IMR-90 (cell line): ENCODE data around the gene SDHA. TPM values are rescaled to one million over a fixed set of nuclear protein-coding genes. Genes with fewer than 3 reads are reported as not detected.

Source experiments
- ATAC-seq: fragments of 200-7000 bp; cut with Tn5 transposase; 2 replicates; pipeline ENCODE4 v1.9.1; 2020; ENCODE audit warnings: low read depth, mild to moderate bottlenecking, moderate library complexity
- BruUV-seq: library from RNA; stranded (reverse); fragments of 400-500 nt; replicated peaks from 2 replicates; lab custom pipeline; 2021; lab: Mats Ljungman, UMichigan
- CTCF ChIA-PET: fragments of 300-600 bp; formaldehyde crosslinking; extraction: SDS; loops from one replicate; lab custom pipeline; 2021; ENCODE audit warnings: antibody characterized with exemption; lab: Yijun Ruan, JAX
- POLR2A ChIA-PET: fragments of 300-600 bp; sonication (Branson Sonifier 250); formaldehyde crosslinking; loops from one replicate; lab custom pipeline; 2022; ENCODE audit warnings: antibody characterized with exemption; ENCODE audit not compliant: unreplicated experiment; lab: Charles Lee
- DNase-seq: peaks from one replicate; pipeline ENCODE4 v3.0.0; 2013
- H2AFZ ChIP-seq: replicated peaks from 2 replicates; pipeline ENCODE3; 2013; ENCODE audit warnings: low read length, mild to moderate bottlenecking; ENCODE audit not compliant: poor library complexity
- H2AK5ac ChIP-seq: 2 replicates; pipeline ENCODE4 v1.6.1; 2013; ENCODE audit warnings: low read depth, low read length, inconsistent platforms
- H2AK9ac ChIP-seq: replicated peaks from 2 replicates; pipeline ENCODE3; 2013; ENCODE audit warnings: mild to moderate bottlenecking, low read depth, low read length, moderate library complexity; ENCODE audit not compliant: poor library complexity
- H2BK120ac ChIP-seq: 2 replicates; pipeline ENCODE4 v1.6.1; 2013; ENCODE audit warnings: low read depth, low read length, inconsistent platforms
- H2BK15ac ChIP-seq: 3 replicates; pipeline ENCODE4 v1.6.1; 2013; ENCODE audit warnings: low read depth, low read length, inconsistent platforms
- H2BK20ac ChIP-seq: 2 replicates; pipeline ENCODE4 v1.6.1; 2013; ENCODE audit warnings: low read depth, mild to moderate bottlenecking, inconsistent platforms, low read length, moderate library complexity
- H2BK5ac ChIP-seq: 2 replicates; pipeline ENCODE4 v1.6.1; 2013; ENCODE audit warnings: mild to moderate bottlenecking, low read depth, low read length, inconsistent platforms; ENCODE audit not compliant: poor library complexity, severe bottlenecking
- H3K14ac ChIP-seq: replicated peaks from 2 replicates; pipeline ENCODE4 v1.6.1; 2013; ENCODE audit warnings: low read depth, low read length, inconsistent platforms
- H3K18ac ChIP-seq: 2 replicates; pipeline ENCODE4 v1.6.1; 2013; ENCODE audit warnings: low read depth, low read length, control low read depth
- H3K23ac ChIP-seq: 2 replicates; pipeline ENCODE4 v1.6.1; 2013; ENCODE audit warnings: low read depth, low read length, inconsistent platforms
- H3K27ac ChIP-seq: 2 replicates; pipeline ENCODE4 v1.5.1; 2013; ENCODE audit warnings: mild to moderate bottlenecking, control low read depth, low read length; ENCODE audit not compliant: insufficient read depth
- H3K27me3 ChIP-seq: 2 replicates; pipeline ENCODE4 v1.6.1; 2013; ENCODE audit warnings: low read length; ENCODE audit not compliant: control insufficient read depth, insufficient read depth
- H3K36me3 ChIP-seq: 2 replicates; pipeline ENCODE4 v1.6.1; 2013; ENCODE audit warnings: low read length, mixed read lengths; ENCODE audit not compliant: control insufficient read depth, insufficient read depth
- H3K4ac ChIP-seq: 2 replicates; pipeline ENCODE4 v1.6.1; 2013; ENCODE audit warnings: low read depth, low read length, inconsistent platforms
- H3K4me1 ChIP-seq: 2 replicates; pipeline ENCODE4 v1.6.1; 2013; ENCODE audit warnings: low read length, mixed read lengths; ENCODE audit not compliant: control insufficient read depth, insufficient read depth
- H3K4me2 ChIP-seq: 2 replicates; pipeline ENCODE4 v1.6.1; 2013; ENCODE audit warnings: low read depth, mild to moderate bottlenecking, control low read depth, low read length, moderate library complexity
- H3K4me3 ChIP-seq: 2 replicates; pipeline ENCODE4 v1.5.1; 2013; ENCODE audit warnings: low read depth, mild to moderate bottlenecking, control low read depth, low read length, moderate library complexity; ENCODE audit not compliant: insufficient read depth
- H3K56ac ChIP-seq: 2 replicates; pipeline ENCODE4 v1.6.1; 2013; ENCODE audit warnings: low read length, inconsistent platforms; ENCODE audit not compliant: insufficient read depth; ENCODE audit errors: extremely low read depth
- H3K79me1 ChIP-seq, 2 experiments: 2 replicates each; pipeline ENCODE4 v1.6.1; 2013; ENCODE audit warnings: low read length in 2 of 2, inconsistent platforms in 1 of 2, low read depth in 1 of 2
- H3K9ac ChIP-seq: 2 replicates; pipeline ENCODE4 v1.6.1; 2013; ENCODE audit warnings: low read depth, low read length, control low read depth
- H3K9me1 ChIP-seq: 2 replicates; pipeline ENCODE4 v1.6.1; 2013; ENCODE audit warnings: low read length, inconsistent platforms; ENCODE audit not compliant: insufficient read depth
- H3K9me3 ChIP-seq: 2 replicates; pipeline ENCODE4 v1.6.1; 2013; ENCODE audit warnings: low read length; ENCODE audit not compliant: control insufficient read depth, insufficient read depth
- H4K20me1 ChIP-seq: 2 replicates; pipeline ENCODE4 v1.6.1; 2013; ENCODE audit warnings: low read length, inconsistent platforms; ENCODE audit not compliant: insufficient read depth
- H4K5ac ChIP-seq: 2 replicates; pipeline ENCODE4 v1.6.1; 2013; ENCODE audit warnings: mild to moderate bottlenecking, low read depth, low read length, control low read depth
- H4K8ac ChIP-seq, 2 experiments: 2 replicates each; pipeline ENCODE4 v1.6.1; 2013; ENCODE audit warnings: low read depth in 2 of 2, low read length in 2 of 2, control low read depth in 1 of 2, inconsistent platforms in 1 of 2
- H4K91ac ChIP-seq: 2 replicates; pipeline ENCODE4 v1.6.1; 2013; ENCODE audit warnings: low read depth, low read length, inconsistent platforms; ENCODE audit not compliant: insufficient read depth
- FOS ChIP-seq: fragments of 150-350 bp; IDR thresholded peaks from 2 replicates; pipeline ENCODE4 v1.6.1; 2016; ENCODE audit warnings: low read depth, low read length
- NFE2L2 ChIP-seq: fragments of 150-350 bp; IDR thresholded peaks from 2 replicates; pipeline ENCODE4 v1.6.1; 2016; ENCODE audit warnings: low read depth, mild to moderate bottlenecking, low read length
- whole genome bisulfite sequencing, 2 experiments: methylation state at CpG; one replicate each; pipeline versions ENCODE4 v1.1.5 to v1.1.7; 2013; ENCODE audit warnings: missing lambda C conversion rate in 2 of 2; ENCODE audit not compliant: insufficient read length in 1 of 2; ENCODE audit errors: extremely low coverage in 2 of 2; 5-methylcytosine and 5-hydroxymethylcytosine counted together
- dilution Hi-C: fragments of 300-500 bp; cut with HindIII; formaldehyde crosslinking; loops from one replicate; pipeline ENCODE4 v1.14.3; 2018; ENCODE audit warnings: low sequenced_read_pairs; ENCODE audit not compliant: unreplicated experiment
- in situ Hi-C: fragments of 300-500 bp; cut with MboI; formaldehyde crosslinking; loops from 3 replicates; pipeline ENCODE4 v1.14.3; 2019; ENCODE audit warnings: low sequenced_read_pairs, inconsistent platforms, mixed read lengths
- intact Hi-C: fragments of 100-400 bp; cut with micrococcal nuclease; formaldehyde crosslinking; loops from 2 replicates; pipeline ENCODE4 v1.10.0; 2022
- polyA plus RNA-seq, 3 experiments: library from polyadenylated mRNA; depleted of rRNA; stranded (reverse); fragments of >200 nt; gene quantifications; 2 replicates each; pipeline ENCODE4 v1.2.3, GENCODE V29; 2012; ENCODE audit warnings: low replicate concordance in 1 of 3
- total RNA-seq: library from RNA; depleted of rRNA; stranded (reverse); fragments of >200 nt; gene quantifications from 2 replicates; pipeline ENCODE4 v1.2.3, GENCODE V29; 2012

SDHA gene
- total and polyA plus RNA-seq, 2 of the 4 experiments (the other 2 are of a cell fraction), result 105 to 121 TPM

DNA sequence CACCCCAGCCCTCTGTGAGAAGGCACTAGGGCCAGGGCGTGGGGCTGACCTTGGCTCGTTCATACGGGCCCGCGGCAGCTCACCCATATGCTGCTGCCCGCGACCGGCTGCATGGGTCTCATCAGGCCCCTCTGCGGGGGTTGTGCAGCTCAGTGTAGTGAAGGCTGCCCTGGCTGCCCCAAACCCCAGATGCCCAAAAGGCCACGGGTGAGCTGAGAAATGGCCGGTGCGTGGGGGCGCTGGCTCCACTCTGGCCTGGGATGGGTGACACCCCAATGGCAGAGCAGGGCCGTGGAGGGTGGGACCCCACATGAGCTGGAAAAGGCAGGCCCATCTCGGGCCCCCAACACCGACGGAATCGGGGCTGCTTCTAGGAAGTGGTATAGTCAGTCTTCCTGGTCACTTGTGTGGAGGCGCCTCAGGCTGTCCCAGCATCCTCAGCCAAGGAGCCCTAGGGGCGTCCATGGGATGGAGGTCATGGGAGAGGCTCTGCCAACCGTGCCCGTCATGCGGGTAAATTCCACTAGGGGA lies 46.3 kb upstream of the SDHA start:
- intact Hi-C loops, result no loop called here
- no peak overlapping the region for H3K23ac ChIP-seq
- dilution Hi-C loops, result no loop called here
- no peaks in the 10 kb centered on the region for H3K9me3 ChIP-seq
- no peak overlapping the region for H2BK120ac ChIP-seq
- H3K9ac ChIP-seq, result no peak overlapping the region
- peaks cover 3% of the 10 kb centered on the region; the same call in 1 of the 2 replicates for H3K27me3 ChIP-seq
- H4K5ac ChIP-seq, result no peak overlapping the region
- no peaks in the 10 kb centered on the region; a peak in 1 of 4 replicates for H3K79me1 ChIP-seq
- H3K36me3 ChIP-seq, result no peaks in the 10 kb centered on the region
- 91% methylated on average over 12 of the region's 23 CpGs; no CpG with 5 or more reads in 1 of the 2 experiments for WGBS, 2 experiments
- no peak overlapping the region for H4K91ac ChIP-seq
- no peak overlapping the region for H3K18ac ChIP-seq
- H3K4me1 ChIP-seq, result peaks cover 19% of the 10 kb centered on the region
- in situ Hi-C loops, result no loop called here
- no peak overlapping the region for H2BK5ac ChIP-seq
- no peak overlapping the region for H2BK15ac ChIP-seq
- ATAC-seq, result no peak
- no peaks in the 10 kb centered on the region for H4K20me1 ChIP-seq
- no peak overlapping the region for H3K27ac ChIP-seq
- no peak overlapping the region for H4K8ac ChIP-seq
- peaks cover 24% of the 10 kb centered on the region; the same call in 1 of the 2 replicates for H3K9me1 ChIP-seq
- no peak overlapping the region for H3K4ac ChIP-seq
- no peak for DNase-seq
- H3K4me3 ChIP-seq, result no peak overlapping the region
- no peak overlapping the region for H2AK5ac ChIP-seq
- H2BK20ac ChIP-seq, result no peak overlapping the region
- H3K56ac ChIP-seq, result no peak overlapping the region
- ChIA-PET CTCF (interaction anchor here (2.2 kb wide), 1 partner anchor 16 kb away, joined by 7 read pairs; no protein-coding TSS in a partner anchor), POLR2A (no interaction called here)
- H3K14ac ChIP-seq, result no peak overlapping the region
- no peak overlapping the region for H2AK9ac ChIP-seq
- no TSS peak for BruUV-seq
- TF ChIP-seq FOS, result no peak
- TF ChIP-seq NFE2L2, result no peak
- H3K4me2 ChIP-seq, result no peak overlapping the region
- H2AFZ ChIP-seq, result no peak overlapping the region
